ENCODE data around the gene ZNF385A. TPM values are rescaled to one million over a fixed set of nuclear protein-coding genes. Genes with fewer than 3 reads are reported as not detected.

The ZNF385A gene
- total and polyA plus RNA-seq, 9 of the 15 experiments (the other 6 are each of a cell fraction or from before 2014, with no cell fraction given) = 1.0 to 111 (median 7.7) TPM

DNA sequence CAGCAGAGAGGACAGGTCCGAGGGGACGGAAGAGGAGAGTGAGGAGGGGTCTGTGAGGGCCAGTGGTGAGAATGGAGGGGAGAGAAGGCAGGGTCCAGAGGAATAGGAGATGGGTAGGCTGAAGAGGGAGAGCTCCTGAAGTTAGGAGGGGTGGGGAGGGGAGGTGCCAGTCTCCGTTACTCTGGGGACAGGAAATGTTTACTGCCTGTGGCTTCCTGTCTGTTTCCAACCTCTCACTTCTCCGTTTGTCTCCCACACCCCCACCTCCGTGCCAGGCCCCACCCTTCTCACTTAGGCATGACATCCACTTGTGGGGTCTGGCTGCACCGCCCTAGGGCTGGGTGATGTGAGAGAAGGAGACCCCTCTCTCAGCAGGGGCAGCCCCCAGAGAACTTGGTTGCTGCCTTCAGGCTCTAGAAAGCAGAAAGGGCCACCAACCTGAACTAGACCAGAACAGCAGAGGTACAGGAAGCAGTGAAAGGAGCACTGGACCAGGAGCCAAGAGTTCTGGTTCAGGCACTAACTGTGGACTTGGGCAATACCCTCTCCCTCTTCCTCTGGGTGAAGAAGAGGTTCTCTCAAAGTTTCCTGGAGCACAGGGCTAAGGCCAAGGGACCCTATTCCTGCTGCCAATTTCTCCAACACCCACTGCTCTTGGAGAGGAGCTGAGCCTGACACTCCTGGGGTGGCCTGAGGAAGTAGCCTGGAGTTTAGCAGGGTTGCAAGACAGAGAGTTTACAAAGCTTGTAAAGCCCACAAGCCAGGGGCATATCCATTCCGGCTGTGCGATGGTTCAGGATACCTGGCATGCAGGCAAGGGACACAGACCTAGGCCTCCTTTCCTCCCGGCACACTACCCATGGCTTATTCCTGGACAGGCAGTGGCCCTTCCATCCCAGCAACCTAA lies 29.0 kb upstream of the ZNF385A start:
- H3K9me1 ChIP-seq (ENCODE audit: control insufficient read depth, insufficient read depth, low read length) = peaks cover 20% of the 10 kb centered on the region
- intact Hi-C loops (cut with micrococcal nuclease) (no loop called here), in situ Hi-C loops (cut with MboI) (no loop called here)
- no peak overlapping the region for H3K4me3 ChIP-seq
- no peaks in the 10 kb centered on the region for H3K27me3 ChIP-seq (ENCODE audit: control insufficient read depth in 2 of 2, insufficient read depth in 2 of 2, low read length in 2 of 2)
- POLR2A ChIA-PET = interaction anchor here (0.6 to 5.2 kb wide), 5 partner anchors 13 to 21 kb away, joined by 3 to 36 read pairs (median 4); no protein-coding TSS in a partner anchor
- no peak overlapping the region; the same call in 1 of the 2 replicates for H3K4me2 ChIP-seq (ENCODE audit: insufficient read depth, low read length)
- DNase-seq (ENCODE audit: extremely low read depth in 1 of 4, low spot score in 3 of 4) (no peak), FAIRE-seq (no peak), ATAC-seq (no peak)
- CTCF ChIA-PET (ENCODE audit: low intra/inter-chr PET ratio) = no interaction called here
- TF ChIP-seq TCF3 (CRISPR knock-in tag; IDR thresholded peaks at IDR 0.05) = no peak
- TF ChIP-seq, protein P1, sequence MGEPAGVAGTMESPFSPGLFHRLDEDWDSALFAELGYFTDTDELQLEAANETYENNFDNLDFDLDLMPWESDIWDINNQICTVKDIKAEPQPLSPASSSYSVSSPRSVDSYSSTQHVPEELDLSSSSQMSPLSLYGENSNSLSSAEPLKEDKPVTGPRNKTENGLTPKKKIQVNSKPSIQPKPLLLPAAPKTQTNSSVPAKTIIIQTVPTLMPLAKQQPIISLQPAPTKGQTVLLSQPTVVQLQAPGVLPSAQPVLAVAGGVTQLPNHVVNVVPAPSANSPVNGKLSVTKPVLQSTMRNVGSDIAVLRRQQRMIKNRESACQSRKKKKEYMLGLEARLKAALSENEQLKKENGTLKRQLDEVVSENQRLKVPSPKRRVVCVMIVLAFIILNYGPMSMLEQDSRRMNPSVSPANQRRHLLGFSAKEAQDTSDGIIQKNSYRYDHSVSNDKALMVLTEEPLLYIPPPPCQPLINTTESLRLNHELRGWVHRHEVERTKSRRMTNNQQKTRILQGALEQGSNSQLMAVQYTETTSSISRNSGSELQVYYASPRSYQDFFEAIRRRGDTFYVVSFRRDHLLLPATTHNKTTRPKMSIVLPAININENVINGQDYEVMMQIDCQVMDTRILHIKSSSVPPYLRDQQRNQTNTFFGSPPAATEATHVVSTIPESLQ (CRISPR knock-in tag; IDR thresholded peaks at IDR 0.05) = no peak
- TF ChIP-seq, protein P2, sequence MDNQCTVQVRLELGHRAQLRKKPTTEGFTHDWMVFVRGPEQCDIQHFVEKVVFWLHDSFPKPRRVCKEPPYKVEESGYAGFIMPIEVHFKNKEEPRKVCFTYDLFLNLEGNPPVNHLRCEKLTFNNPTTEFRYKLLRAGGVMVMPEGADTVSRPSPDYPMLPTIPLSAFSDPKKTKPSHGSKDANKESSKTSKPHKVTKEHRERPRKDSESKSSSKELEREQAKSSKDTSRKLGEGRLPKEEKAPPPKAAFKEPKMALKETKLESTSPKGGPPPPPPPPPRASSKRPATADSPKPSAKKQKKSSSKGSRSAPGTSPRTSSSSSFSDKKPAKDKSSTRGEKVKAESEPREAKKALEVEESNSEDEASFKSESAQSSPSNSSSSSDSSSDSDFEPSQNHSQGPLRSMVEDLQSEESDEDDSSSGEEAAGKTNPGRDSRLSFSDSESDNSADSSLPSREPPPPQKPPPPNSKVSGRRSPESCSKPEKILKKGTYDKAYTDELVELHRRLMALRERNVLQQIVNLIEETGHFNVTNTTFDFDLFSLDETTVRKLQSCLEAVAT (IDR thresholded peaks at IDR 0.05) = no peak
- TF ChIP-seq, protein P3, sequence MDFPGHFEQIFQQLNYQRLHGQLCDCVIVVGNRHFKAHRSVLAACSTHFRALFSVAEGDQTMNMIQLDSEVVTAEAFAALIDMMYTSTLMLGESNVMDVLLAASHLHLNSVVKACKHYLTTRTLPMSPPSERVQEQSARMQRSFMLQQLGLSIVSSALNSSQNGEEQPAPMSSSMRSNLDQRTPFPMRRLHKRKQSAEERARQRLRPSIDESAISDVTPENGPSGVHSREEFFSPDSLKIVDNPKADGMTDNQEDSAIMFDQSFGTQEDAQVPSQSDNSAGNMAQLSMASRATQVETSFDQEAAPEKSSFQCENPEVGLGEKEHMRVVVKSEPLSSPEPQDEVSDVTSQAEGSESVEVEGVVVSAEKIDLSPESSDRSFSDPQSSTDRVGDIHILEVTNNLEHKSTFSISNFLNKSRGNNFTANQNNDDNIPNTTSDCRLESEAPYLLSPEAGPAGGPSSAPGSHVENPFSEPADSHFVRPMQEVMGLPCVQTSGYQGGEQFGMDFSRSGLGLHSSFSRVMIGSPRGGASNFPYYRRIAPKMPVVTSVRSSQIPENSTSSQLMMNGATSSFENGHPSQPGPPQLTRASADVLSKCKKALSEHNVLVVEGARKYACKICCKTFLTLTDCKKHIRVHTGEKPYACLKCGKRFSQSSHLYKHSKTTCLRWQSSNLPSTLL (IDR thresholded peaks at IDR 0.05) = no peak
- TF ChIP-seq, protein P4, sequence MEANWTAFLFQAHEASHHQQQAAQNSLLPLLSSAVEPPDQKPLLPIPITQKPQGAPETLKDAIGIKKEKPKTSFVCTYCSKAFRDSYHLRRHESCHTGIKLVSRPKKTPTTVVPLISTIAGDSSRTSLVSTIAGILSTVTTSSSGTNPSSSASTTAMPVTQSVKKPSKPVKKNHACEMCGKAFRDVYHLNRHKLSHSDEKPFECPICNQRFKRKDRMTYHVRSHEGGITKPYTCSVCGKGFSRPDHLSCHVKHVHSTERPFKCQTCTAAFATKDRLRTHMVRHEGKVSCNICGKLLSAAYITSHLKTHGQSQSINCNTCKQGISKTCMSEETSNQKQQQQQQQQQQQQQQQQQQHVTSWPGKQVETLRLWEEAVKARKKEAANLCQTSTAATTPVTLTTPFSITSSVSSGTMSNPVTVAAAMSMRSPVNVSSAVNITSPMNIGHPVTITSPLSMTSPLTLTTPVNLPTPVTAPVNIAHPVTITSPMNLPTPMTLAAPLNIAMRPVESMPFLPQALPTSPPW (CRISPR knock-in tag; IDR thresholded peaks at IDR 0.05) = 0 out of 2 replicates have a peak, but pooled peaks have one; percentile 17
- TF ChIP-seq, protein P5, sequence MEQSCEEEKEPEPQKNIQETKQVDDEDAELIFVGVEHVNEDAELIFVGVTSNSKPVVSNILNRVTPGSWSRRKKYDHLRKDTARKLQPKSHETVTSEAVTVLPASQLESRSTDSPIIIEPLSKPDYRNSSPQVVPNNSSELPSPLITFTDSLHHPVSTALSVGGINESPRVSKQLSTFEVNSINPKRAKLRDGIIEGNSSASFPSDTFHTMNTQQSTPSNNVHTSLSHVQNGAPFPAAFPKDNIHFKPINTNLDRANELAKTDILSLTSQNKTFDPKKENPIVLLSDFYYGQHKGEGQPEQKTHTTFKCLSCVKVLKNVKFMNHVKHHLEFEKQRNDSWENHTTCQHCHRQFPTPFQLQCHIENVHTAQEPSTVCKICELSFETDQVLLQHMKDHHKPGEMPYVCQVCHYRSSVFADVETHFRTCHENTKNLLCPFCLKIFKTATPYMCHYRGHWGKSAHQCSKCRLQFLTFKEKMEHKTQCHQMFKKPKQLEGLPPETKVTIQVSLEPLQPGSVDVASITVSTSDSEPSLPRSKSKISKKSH (CRISPR knock-in tag; IDR thresholded peaks at IDR 0.05) = no peak
- H3K4me1 ChIP-seq (replicated peaks in 1 of 2; ENCODE audit: control insufficient read depth in 2 of 2, insufficient read depth in 2 of 2, low read length in 2 of 2) = peaks cover 32 to 41% of the 10 kb centered on the region in 2 experiments
- H4K20me1 ChIP-seq (replicated peaks; ENCODE audit: control insufficient read depth, insufficient read depth, low read length) = peaks cover 40% of the 10 kb centered on the region
- 88% methylated on average over 7 of the region's 9 CpGs for WGBS (ENCODE audit: insufficient coverage, low coverage, missing lambda C conversion rate)
- H3K9ac ChIP-seq (ENCODE audit: insufficient read depth in 1 of 2, low read depth in 2 of 2, low read length in 2 of 2) = peak overlapping the region in 1 of 2 experiments; percentile 6; a peak in 1 of 4 replicates
- no peak overlapping the region for H2AFZ ChIP-seq (ENCODE audit: low read depth, low read length)
- peak overlapping the region; percentile 16; the same call in 1 of the 3 replicates for H3K27ac ChIP-seq (ENCODE audit: extremely low read depth, low read depth, low read length)
- no TSS peak for BruUV-seq (replicated peaks)
- H3K79me2 ChIP-seq (ENCODE audit: control insufficient read depth, insufficient read depth, low read length) = peaks cover 76% of the 10 kb centered on the region
- H3K36me3 ChIP-seq (ENCODE audit: control insufficient read depth, insufficient read depth, low read length) = peaks cover 68% of the 10 kb centered on the region
- no peaks in the 10 kb centered on the region for H3K9me3 ChIP-seq (replicated peaks; ENCODE audit: control insufficient read depth, insufficient read depth, low read depth, low read length)
